DMS153 treated with DMSO at 0.1 percent for 48 hours (cell line): ENCODE measurements around the gene ENDOU.

Source experiments
- DNase-seq: peaks from one replicate; lab custom pipeline; 2025; ENCODE audit not compliant: unreplicated experiment; lab: John Stamatoyannopoulos, UW

ENDOU gene, protein sequence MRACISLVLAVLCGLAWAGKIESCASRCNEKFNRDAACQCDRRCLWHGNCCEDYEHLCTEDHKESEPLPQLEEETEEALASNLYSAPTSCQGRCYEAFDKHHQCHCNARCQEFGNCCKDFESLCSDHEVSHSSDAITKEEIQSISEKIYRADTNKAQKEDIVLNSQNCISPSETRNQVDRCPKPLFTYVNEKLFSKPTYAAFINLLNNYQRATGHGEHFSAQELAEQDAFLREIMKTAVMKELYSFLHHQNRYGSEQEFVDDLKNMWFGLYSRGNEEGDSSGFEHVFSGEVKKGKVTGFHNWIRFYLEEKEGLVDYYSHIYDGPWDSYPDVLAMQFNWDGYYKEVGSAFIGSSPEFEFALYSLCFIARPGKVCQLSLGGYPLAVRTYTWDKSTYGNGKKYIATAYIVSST

DNA sequence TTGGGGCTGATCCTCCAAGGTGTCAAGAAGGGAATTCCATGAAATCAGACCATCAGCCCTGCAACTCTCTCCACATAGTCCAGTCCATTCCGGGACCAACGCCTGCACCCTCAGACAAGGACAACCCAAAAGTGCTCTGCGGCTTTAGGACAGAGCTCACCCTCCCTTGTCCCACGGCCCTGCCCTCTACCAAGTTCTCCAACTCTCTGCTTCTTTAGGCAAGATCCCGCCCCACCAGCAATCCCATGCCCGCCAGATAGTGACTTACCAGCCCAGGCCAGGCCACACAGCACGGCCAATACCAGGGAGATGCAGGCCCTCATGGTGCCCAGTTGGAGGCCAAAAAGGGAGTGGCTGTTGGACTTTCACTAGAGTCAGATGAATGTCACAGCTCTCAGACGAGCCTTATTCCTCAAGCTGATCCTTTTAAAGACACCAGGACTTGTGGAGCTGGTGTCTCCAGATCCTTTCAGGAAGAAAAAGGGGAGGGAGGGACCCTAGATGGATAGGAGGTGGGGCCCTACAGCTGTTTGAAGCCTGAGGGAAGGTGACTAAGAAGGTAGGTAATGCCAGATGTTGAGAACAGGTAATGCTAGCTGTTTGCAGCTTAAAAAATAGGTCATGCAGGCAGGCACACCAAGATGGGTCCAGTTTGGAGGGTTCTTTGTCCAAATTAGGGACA, at the start of gene ENDOU:
ENDOU (minus strand) TSS at position 400 of the 682 bp plus-strand sequence; CDS start at position 323, 77 bp downstream.
- DNase-seq, result no peak

DNA sequence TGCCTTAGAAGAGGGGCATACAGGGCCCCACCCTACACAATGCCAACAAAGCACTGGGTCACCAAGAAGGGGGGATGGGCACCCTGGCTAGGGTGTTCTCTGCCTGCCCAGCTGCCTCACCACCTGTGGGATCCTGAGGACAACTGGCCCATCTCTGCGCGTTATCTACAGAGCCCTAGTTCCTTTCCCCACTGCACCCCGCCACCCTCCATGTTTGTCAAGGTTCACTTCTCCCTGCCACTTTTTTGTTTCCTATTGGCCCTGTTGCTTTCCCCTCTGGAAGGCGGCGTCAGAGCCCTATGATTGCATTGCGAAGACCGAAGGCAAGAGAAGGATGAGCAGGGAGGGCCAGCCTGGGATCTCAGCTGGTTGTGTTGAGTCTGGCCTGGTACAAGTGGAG, 49.4 kb upstream of the ENDOU start:
- no peak for DNase-seq

- no peak for DNase-seq
Measured at GRCh38 chr12:47773858-47774580, 48.7 kb upstream of the ENDOU start.

DNA sequence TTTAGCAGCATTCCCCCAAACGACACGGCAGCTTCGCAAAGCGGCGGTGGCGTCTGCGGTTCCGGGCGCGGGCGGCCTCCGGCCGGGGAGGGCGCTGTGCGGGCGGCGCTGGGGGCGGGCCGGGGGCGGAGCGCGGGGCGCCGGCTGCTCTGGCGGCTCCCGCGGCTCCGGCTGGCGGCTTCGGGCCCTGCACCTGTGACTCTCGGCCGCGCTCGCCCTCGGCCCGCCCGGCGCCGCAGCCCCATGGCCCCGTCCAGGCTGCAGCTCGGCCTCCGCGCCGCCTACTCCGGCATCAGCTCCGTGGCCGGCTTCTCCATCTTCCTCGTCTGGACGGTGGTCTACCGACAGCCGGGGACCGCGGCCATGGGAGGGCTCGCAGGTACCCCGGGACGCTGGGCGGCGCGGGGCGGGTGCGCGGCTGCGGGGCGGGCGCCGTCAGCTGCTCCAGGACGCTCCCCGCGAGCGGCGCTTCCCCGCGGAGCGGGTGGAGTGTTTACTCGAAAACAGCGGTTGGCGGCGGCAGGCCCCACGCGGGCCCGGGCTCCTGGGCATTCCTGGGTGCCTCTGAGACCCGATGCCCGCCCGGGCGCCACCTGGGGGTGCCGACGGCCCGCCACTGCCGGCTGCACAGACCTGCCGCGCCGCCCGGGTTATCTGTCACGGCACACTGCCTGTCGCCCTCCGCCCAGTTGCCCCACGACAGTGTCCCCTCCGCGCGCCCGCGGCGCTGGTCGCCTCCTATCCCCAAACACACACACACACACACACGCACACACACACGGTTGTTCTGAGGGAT, 48.0 kb upstream of the ENDOU start, which contains the start of gene SLC48A1:
SLC48A1 (plus strand) TSS at position 177 of the 796 bp plus-strand sequence; CDS start at position 244, 67 bp downstream.
- DNase-seq, result peak; percentile 30

GRCh38 chr12:47772738-47773061, 47.4 kb upstream of the ENDOU start:
- DNase-seq, result no peak

DNA sequence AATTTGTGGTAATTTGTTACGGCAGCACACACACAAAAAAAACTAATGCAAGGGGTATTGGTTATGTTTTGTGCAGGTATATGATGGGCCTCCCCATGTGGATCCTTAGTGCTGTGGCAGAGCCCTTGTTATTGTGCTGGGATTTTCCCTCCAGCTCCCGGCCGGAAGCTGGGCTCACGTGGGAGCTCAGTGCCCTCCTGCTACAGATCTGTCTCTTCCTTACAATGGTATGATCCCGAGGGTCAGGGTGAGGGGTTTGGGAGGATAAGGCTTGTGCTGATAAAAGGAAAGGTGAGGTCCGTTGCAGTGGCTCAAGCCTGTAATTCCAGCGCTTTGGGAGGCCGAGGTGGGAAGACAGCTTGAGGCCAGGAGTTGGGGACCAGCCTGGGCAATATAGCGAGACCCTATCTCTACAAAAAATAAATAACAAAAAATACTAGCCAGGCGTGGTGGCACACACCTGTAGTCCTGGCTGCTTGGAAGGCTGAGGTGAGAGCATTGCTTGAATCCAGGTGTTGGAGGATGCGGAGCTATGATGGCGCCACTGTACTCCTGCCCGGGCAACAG, 46.9 kb upstream of the ENDOU start:
- DNase-seq, result no peak

- no peak for DNase-seq
Measured at GRCh38 chr12:47771304-47771703, 46.0 kb upstream of the ENDOU start.

- DNase-seq, result no peak
Measured at GRCh38 chr12:47770086-47770726, 44.9 kb upstream of the ENDOU start.

DNA sequence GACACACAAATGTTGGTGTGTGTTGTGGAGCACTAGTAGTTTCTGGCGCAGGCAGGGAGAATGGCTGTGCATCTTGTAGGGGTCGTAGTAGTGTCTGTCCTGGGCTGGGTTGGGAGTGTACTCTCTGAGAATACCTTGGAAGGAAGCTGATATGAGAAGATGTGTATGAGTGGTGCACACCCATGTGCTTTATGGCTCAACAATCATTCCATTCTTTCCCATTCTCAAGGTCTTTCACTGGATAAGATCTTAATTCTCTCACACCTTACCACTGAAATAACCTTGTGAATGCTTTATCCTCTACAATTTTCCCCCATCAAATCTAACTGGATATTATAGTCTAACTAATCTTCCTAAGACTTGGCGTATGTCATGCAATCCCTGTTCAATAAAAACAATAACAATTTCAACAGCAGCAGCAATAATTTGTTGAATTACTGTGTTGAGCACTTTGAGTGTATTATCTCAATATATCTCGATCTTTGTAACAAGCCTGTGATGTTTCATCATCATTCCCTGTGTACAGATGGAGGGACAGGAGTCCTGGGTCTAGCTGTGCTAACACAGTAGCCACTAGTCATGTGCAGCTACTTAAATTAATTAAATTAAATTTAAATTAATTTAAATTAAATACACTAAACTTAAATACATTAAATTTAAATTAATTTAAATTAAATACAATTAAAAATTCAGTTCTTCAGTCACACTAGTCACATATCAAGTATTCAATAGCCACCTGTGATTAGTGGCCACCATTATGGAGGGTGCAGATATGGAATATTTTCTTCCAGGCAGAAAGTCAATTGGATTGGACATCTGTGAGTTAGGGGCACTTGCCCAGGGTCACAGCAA, 44.2 kb upstream of the ENDOU start:
- no peak for DNase-seq

- DNase-seq, result no peak
Measured at GRCh38 chr12:47768323-47768811, 43.1 kb upstream of the ENDOU start.

- DNase-seq, result peak; percentile 36
Measured at GRCh38 chr12:47767216-47767724, 42.0 kb upstream of the ENDOU start.

DNA sequence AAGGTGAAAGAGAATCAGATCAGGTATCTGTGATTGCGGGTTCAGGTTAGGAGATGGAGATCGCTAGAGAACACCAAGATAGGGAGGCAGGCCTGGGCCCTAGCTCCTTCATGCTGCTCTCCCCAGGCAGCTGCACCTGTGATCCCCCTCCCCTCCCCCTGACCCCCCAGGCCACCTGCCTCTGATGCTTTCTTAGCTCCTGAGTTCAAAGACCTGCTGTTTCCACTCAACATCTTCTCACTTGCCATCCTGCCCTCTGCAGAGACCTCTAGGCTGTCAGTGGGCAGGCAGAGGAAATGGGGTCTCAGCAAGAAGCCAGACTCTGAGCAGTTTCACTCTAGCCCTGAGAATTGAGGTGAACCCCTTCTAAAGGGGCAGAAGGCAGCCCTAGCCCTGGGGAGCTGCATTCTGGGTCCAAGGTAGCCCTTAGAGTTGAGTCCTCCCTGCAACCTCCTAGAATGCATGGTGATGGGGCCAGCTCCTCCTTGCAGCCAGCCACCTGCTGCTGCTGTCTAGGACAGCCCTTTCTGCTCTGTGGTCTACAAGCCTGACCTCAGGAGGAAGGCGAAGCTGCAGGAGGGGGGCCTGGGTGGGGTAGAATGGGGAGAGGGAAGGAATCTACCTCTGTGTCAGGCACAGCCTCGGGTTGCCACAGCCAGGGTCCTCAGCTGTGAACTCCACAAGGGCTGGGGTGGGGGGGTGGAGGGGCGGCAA, 41.4 kb upstream of the ENDOU start:
- no peak for DNase-seq

- DNase-seq, result no peak
Measured at GRCh38 chr12:47763481-47764346, 38.4 kb upstream of the ENDOU start.

- no peak for DNase-seq
Measured at GRCh38 chr12:47762850-47763465, 37.7 kb upstream of the ENDOU start.

DNA sequence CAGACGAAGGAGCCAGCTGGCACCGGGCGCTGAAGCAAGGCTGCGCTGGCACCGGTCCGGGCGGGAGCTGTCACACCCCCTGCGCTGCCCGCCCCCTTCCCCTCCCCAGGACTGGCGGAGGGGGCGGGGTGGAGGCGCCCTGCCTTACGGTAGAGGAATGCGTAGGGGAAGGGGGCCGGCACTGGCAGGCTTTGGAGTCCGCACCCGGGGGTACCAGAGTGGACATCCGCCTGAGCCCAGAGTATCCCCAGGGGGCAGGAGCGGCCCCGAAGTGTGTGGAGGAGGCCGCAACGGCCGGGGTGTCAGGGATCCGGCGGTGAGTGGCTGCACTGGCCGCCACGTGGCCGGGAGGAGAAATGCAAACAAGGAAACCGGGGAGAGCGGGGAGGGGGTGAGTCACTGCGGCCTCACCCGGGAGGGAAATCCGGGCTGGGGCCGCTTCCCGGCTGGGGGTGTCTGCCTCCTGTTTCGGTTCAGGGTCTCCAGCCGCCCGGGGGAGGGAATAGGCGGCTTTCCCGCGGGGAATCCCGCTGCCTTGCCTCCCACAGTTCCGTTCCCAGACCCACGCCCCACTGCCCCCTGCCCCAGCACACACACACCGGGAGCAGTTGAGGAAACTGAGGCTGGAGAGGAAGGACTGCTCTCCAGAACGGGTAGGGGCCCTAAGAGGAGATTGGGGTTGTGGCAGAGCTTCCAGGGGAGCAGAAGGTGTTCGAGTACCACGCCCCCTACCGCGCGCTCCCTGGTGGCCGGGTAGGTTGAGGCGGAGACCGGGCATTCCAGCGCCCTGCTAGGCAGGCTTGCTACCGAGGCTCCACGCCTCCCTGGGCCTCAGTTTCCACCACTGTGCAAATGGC, 33.8 kb upstream of the ENDOU start, which contains the start of gene RAPGEF3:
RAPGEF3 (minus strand) TSS at position 47 of the 857 bp plus-strand sequence. CDS start 324 bp downstream, outside the sequence.
- peak; percentile 33 for DNase-seq

DNA sequence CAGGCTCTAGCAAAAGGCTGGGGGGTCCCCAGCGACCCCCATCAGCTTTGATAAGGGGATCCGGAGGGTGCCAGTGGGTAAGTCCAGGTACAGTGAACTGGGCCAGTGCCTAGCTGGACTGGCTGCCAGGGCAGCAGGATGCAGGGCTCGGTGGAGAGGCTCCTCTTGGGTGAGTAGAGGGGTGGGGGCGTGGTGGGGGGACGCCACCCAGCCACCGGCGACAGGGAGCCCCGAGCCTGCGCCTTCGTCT, 33.2 kb upstream of the ENDOU start:
- no peak for DNase-seq
